ENCODE data around the gene TEAD2.

DNA sequence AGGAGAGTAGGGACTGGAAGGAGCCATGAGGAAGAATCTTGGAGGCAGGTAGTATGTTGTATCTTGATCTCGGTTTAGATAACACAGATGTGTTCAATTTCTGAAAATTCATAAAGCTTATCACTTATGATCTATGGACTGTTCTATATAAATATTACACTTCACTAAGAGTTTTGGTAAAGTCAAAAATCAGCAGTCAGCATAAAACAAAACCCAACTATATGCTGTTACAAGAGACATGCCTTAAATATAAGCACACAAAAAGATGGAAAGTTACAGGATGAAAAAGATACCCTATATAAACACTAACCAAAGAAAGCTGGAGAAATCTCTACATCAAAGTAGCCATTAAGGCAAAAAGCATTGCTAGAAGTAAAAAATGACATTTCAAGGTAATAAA, 21.4 kb upstream of the TEAD2 start:
- TF ChIP-seq, protein P1, sequence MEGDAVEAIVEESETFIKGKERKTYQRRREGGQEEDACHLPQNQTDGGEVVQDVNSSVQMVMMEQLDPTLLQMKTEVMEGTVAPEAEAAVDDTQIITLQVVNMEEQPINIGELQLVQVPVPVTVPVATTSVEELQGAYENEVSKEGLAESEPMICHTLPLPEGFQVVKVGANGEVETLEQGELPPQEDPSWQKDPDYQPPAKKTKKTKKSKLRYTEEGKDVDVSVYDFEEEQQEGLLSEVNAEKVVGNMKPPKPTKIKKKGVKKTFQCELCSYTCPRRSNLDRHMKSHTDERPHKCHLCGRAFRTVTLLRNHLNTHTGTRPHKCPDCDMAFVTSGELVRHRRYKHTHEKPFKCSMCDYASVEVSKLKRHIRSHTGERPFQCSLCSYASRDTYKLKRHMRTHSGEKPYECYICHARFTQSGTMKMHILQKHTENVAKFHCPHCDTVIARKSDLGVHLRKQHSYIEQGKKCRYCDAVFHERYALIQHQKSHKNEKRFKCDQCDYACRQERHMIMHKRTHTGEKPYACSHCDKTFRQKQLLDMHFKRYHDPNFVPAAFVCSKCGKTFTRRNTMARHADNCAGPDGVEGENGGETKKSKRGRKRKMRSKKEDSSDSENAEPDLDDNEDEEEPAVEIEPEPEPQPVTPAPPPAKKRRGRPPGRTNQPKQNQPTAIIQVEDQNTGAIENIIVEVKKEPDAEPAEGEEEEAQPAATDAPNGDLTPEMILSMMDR (conservative IDR thresholded peaks at IDR 0.05; ENCODE audit: low read depth, low read length) = no peak
- TF ChIP-seq EZH2 (IDR thresholded peaks at IDR 0.05; ENCODE audit: low read length, unreplicated experiment) (no peak), EZH2phosphoT487 (IDR thresholded peaks at IDR 0.05; ENCODE audit: borderline replicate concordance, low read length) (no peak)
